Measurements from ENCODE around the gene SCAI.
A peak's percentile ranks its signal among the peaks of the same experiment; 100 is the strongest.
"Not testable (repeated sequence)": the region's sequence is repeated elsewhere in the genome, so short reads cannot be mapped to it uniquely, and the experiment has no call there.

SCAI gene

GRCh38 chr9:125143377-125144090 lies at the start of gene SCAI:
TSS of gene SCAI (minus strand) at chr9:125143528. CDS start at chr9:125143437, 91 bp downstream.
- peak; percentile 82 to 97 (median 95) for DNase-seq (ENCODE audit: low read depth in 2 of 3, low spot score in 2 of 3)

GRCh38 chr9:125190361-125190801 lies 47.1 kb upstream of the SCAI start:
- DNase-seq (ENCODE audit: low read depth in 2 of 3, low spot score in 2 of 3): no peak

GRCh38 chr9:125189361-125190289 lies 46.3 kb upstream of the SCAI start, which contains the start of gene PPP6C:
TSS of gene PPP6C (minus strand) at chr9:125189803. CDS start at chr9:125189718, 85 bp downstream.
- DNase-seq (ENCODE audit: low read depth in 2 of 3, low spot score in 2 of 3): peak; percentile 90 to 94 (median 94)

GRCh38 chr9:125189011-125189360 lies 45.7 kb upstream of the SCAI start:
- no peak for DNase-seq (ENCODE audit: low read depth in 2 of 3, low spot score in 2 of 3)

- DNase-seq (ENCODE audit: low read depth in 2 of 3, low spot score in 2 of 3): no peak
Observed at GRCh38 chr9:125183561-125183960, 40.2 kb upstream of the SCAI start.

- no peak for DNase-seq (ENCODE audit: low read depth in 2 of 3, low spot score in 2 of 3)
Observed at GRCh38 chr9:125183054-125183453, 39.7 kb upstream of the SCAI start.

- not testable (repeated sequence) for DNase-seq (ENCODE audit: low read depth in 2 of 3, low spot score in 2 of 3)
Observed at GRCh38 chr9:125181756-125182155, 38.4 kb upstream of the SCAI start.

GRCh38 chr9:125180876-125181275 lies 37.5 kb upstream of the SCAI start:
- DNase-seq (ENCODE audit: low read depth in 2 of 3, low spot score in 2 of 3): no peak

- not testable (repeated sequence) for DNase-seq (ENCODE audit: low read depth in 2 of 3, low spot score in 2 of 3)
Observed at GRCh38 chr9:125179776-125180175, 36.4 kb upstream of the SCAI start.

GRCh38 chr9:125177888-125178287 lies 34.6 kb upstream of the SCAI start:
- DNase-seq (ENCODE audit: low read depth in 2 of 3, low spot score in 2 of 3): no peak

GRCh38 chr9:125176636-125177035 lies 33.3 kb upstream of the SCAI start:
- DNase-seq (ENCODE audit: low read depth in 2 of 3, low spot score in 2 of 3): no peak

- no peak for DNase-seq (ENCODE audit: low read depth in 2 of 3, low spot score in 2 of 3)
Observed at GRCh38 chr9:125172031-125172755, 28.9 kb upstream of the SCAI start.

- DNase-seq (ENCODE audit: low read depth in 2 of 3, low spot score in 2 of 3): no peak
Observed at GRCh38 chr9:125169895-125170294, 26.6 kb upstream of the SCAI start.

GRCh38 chr9:125166762-125167161 lies 23.4 kb upstream of the SCAI start:
- no peak for DNase-seq (ENCODE audit: low read depth in 2 of 3, low spot score in 2 of 3)

- DNase-seq (ENCODE audit: low read depth in 2 of 3, low spot score in 2 of 3): not testable (repeated sequence)
Observed at GRCh38 chr9:125162891-125163290, 19.6 kb upstream of the SCAI start.

GRCh38 chr9:125161284-125161918 lies 18.1 kb upstream of the SCAI start:
- DNase-seq (ENCODE audit: low read depth in 2 of 3, low spot score in 2 of 3): no peak

GRCh38 chr9:125160750-125161149 lies 17.4 kb upstream of the SCAI start:
- DNase-seq (ENCODE audit: low read depth in 2 of 3, low spot score in 2 of 3): no peak

GRCh38 chr9:125156551-125156950 lies 13.2 kb upstream of the SCAI start:
- no peak for DNase-seq (ENCODE audit: low read depth in 2 of 3, low spot score in 2 of 3)

- DNase-seq (ENCODE audit: low read depth in 2 of 3, low spot score in 2 of 3): no peak
Observed at GRCh38 chr9:125153712-125154367, 10.5 kb upstream of the SCAI start.

GRCh38 chr9:125151730-125152129 lies 8.4 kb upstream of the SCAI start:
- DNase-seq (ENCODE audit: low read depth in 2 of 3, low spot score in 2 of 3): no peak
